Measurements from ENCODE around the gene HSD3B1. TPM values are rescaled to one million over a fixed set of nuclear protein-coding genes. Genes with fewer than 3 reads are reported as not detected.

HSD3B1 gene
- total RNA-seq, 4 donors from 2014 or later: not detected

DNA sequence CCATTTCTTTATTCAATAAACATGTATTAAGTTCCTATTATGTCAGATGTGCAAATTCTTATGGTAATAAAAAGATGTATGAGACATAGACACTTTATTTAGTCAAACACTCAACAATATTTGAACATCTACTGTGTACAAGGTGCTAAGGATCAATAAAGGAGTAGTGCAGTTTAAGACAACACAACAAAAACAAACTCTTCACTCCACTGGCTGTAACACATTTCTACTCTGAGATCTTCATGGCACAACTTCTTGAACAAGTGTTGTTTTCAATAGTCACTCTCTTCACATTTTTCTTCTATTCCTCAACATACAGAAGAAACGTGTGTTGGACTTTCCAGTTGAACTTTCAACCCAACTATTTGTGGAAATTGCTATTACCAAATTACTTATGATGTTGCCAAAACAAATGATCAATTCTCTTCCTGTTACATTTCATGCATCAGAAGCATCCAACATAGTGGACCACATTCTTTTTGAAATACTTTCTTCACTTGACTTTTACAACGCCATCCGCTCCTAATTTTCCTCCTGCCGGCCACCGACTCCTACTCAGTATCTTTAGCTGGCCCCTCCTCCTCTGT is 25.4 kb downstream of the HSD3B1 start:
- no peak overlapping the region for H3K4me3 ChIP-seq (replicated peaks in 1 of 3)
- no peaks in the 10 kb centered on the region for H3K4me1 ChIP-seq
- TF ChIP-seq, protein P1, sequence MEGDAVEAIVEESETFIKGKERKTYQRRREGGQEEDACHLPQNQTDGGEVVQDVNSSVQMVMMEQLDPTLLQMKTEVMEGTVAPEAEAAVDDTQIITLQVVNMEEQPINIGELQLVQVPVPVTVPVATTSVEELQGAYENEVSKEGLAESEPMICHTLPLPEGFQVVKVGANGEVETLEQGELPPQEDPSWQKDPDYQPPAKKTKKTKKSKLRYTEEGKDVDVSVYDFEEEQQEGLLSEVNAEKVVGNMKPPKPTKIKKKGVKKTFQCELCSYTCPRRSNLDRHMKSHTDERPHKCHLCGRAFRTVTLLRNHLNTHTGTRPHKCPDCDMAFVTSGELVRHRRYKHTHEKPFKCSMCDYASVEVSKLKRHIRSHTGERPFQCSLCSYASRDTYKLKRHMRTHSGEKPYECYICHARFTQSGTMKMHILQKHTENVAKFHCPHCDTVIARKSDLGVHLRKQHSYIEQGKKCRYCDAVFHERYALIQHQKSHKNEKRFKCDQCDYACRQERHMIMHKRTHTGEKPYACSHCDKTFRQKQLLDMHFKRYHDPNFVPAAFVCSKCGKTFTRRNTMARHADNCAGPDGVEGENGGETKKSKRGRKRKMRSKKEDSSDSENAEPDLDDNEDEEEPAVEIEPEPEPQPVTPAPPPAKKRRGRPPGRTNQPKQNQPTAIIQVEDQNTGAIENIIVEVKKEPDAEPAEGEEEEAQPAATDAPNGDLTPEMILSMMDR (IDR thresholded peaks at IDR 0.05): no peak
- TF ChIP-seq POLR2A (IDR thresholded peaks at IDR 0.05): no peak
- WGBS, 2 donors: 73 to 78% methylated on average over 5 of the region's 5 CpGs
- intact Hi-C loops (cut with DNase I): no loop called here
- H3K9me3 ChIP-seq: no peaks in the 10 kb centered on the region
- H3K27me3 ChIP-seq: no peaks in the 10 kb centered on the region
- DNase-seq: no peak
- H3K36me3 ChIP-seq: no peaks in the 10 kb centered on the region
- no peak overlapping the region for H3K27ac ChIP-seq

DNA sequence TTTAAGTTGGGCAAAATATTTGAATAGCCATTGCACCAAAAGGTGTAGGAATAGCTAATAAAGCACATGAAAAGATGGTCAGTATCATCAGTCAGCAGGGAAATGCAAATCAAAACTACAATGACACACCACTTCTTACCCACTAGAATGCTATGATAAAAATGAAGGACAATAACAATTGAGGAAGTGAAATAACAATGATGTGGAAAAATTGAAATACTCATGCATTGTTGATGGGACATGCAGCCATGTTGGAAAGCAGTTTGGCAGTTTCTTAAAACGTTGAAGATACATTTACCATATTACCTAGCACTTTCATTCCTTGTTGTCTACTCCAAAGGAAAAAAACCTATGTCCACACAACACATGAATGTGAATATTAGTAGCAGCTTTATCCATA is 28.4 kb downstream of the HSD3B1 start:
- WGBS, 2 donors: 64 to 82% methylated on average over 1 of the region's 1 CpG
- H3K27me3 ChIP-seq: no peaks in the 10 kb centered on the region
- TF ChIP-seq, protein P1 (IDR thresholded peaks at IDR 0.05): no peak
- no peak for TF ChIP-seq POLR2A (IDR thresholded peaks at IDR 0.05)
- no peak for DNase-seq
- H3K27ac ChIP-seq: no peak overlapping the region
- no peaks in the 10 kb centered on the region for H3K9me3 ChIP-seq
- H3K4me3 ChIP-seq (replicated peaks in 1 of 3): no peak overlapping the region
- H3K4me1 ChIP-seq: no peaks in the 10 kb centered on the region
- no peaks in the 10 kb centered on the region for H3K36me3 ChIP-seq
- intact Hi-C loops (cut with DNase I): no loop called here

DNA sequence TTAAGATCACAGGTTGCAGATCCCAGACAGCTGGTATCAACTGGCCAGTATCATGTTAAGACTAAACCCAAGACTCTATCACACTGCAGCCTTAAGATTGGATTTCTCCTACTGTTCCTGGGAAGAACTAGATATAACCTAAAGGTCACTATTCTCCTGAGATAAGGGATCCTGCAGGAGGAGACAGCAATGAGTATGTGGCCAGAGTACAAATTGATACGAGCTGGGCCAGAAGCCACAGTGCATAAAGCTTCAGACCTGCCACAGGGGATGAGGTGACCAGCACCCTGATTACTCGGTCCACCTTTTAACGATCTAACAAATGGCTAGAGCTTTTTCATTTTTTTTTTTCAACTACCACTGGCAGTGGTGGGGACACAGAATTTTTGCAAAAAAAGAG is 31.0 kb downstream of the HSD3B1 start:
- TF ChIP-seq, protein P1 (IDR thresholded peaks at IDR 0.05): no peak
- no peak for TF ChIP-seq POLR2A (IDR thresholded peaks at IDR 0.05)
- 88 to 93% methylated on average over 3 of the region's 3 CpGs for WGBS, 2 donors
- no peaks in the 10 kb centered on the region for H3K36me3 ChIP-seq
- H3K4me1 ChIP-seq: no peaks in the 10 kb centered on the region
- no peaks in the 10 kb centered on the region for H3K27me3 ChIP-seq
- intact Hi-C loops (cut with DNase I): no loop called here
- H3K9me3 ChIP-seq: no peaks in the 10 kb centered on the region
- H3K27ac ChIP-seq: no peak overlapping the region
- no peak overlapping the region for H3K4me3 ChIP-seq (replicated peaks in 1 of 3)
- no peak for DNase-seq

DNA sequence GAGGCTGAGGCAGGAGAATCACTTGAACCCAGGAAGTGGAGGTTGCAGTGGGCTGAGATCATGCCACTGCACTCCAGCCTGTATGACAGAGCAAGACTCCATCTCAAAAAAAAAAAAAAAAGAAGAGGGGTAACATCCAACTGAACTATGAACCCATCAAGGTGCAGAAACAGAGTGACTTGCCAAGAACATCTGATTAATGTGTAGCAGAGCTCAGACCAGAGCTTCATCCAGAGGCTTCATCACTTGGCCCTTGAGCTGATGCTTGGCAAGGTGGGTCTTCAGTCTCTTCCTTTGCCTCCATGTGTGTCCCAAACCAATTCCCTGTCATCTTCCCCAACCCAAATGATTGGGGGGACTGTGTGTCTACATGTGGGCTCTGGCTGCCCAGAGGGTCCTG is 32.6 kb downstream of the HSD3B1 start:
- TF ChIP-seq POLR2A (IDR thresholded peaks at IDR 0.05): no peak
- TF ChIP-seq, protein P1 (IDR thresholded peaks at IDR 0.05): no peak
- no peaks in the 10 kb centered on the region for H3K27me3 ChIP-seq
- intact Hi-C loops (cut with DNase I): no loop called here
- no peaks in the 10 kb centered on the region for H3K4me1 ChIP-seq
- DNase-seq: no peak
- no peak overlapping the region for H3K4me3 ChIP-seq (replicated peaks in 1 of 3)
- no peaks in the 10 kb centered on the region for H3K9me3 ChIP-seq
- H3K27ac ChIP-seq: no peak overlapping the region
- H3K36me3 ChIP-seq: no peaks in the 10 kb centered on the region

DNA sequence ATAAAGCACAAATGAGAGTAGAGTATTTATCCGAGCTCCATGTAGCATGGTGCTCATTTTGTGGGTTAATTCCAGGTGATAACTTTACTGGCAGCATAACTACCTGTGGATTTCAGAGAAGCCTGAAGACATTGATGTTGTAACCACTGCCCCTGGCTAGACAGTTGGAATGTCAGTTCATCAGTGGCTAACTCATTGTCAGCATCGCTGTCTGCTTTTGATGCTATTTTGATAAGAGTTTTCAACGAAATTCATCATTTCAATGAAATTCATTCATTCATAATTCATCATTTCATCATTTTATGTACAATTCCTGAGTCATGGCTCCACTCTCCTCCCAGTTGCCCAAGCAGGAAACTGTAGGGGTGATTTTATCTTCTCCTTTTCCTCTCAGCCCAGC is 34.4 kb downstream of the HSD3B1 start:
- TF ChIP-seq POLR2A (IDR thresholded peaks at IDR 0.05): no peak
- TF ChIP-seq, protein P1 (IDR thresholded peaks at IDR 0.05): no peak
- no peak overlapping the region for H3K27ac ChIP-seq
- H3K4me3 ChIP-seq (replicated peaks in 1 of 3): no peak overlapping the region
- no peaks in the 10 kb centered on the region for H3K36me3 ChIP-seq
- H3K4me1 ChIP-seq: no peaks in the 10 kb centered on the region
- H3K9me3 ChIP-seq: no peaks in the 10 kb centered on the region
- H3K27me3 ChIP-seq: no peaks in the 10 kb centered on the region
- WGBS, 2 donors: 94% methylated on average over 3 of the region's 3 CpGs
- no peak for DNase-seq
- intact Hi-C loops (cut with DNase I): no loop called here

Measured in thyroid gland (tissue), 4 donors.